Measurements from ENCODE around the gene CACNB2.

DNA sequence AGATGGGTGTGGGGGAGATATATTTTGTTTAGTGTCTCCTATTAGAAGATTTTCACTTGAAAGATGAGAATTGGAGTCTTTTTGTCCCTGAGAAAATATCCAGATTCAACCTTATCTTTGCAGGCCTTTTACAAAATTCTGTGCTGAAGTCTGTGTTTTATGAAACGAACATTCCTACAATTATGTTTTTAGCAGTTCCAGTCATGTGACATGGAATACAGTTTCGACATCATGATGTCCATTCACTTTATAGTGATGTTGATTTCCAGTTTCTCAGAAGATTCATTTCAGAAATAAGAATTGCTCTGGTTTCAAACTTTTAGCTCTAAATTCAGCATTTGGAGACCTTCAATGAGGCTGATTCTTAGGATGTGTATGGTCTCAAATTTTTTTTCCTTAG, 54.4 kb downstream of the CACNB2 start:
- TF ChIP-seq EZH2phosphoT487 (IDR thresholded peaks at IDR 0.05; ENCODE audit: borderline replicate concordance, low read length): no peak
- TF ChIP-seq, protein P1, sequence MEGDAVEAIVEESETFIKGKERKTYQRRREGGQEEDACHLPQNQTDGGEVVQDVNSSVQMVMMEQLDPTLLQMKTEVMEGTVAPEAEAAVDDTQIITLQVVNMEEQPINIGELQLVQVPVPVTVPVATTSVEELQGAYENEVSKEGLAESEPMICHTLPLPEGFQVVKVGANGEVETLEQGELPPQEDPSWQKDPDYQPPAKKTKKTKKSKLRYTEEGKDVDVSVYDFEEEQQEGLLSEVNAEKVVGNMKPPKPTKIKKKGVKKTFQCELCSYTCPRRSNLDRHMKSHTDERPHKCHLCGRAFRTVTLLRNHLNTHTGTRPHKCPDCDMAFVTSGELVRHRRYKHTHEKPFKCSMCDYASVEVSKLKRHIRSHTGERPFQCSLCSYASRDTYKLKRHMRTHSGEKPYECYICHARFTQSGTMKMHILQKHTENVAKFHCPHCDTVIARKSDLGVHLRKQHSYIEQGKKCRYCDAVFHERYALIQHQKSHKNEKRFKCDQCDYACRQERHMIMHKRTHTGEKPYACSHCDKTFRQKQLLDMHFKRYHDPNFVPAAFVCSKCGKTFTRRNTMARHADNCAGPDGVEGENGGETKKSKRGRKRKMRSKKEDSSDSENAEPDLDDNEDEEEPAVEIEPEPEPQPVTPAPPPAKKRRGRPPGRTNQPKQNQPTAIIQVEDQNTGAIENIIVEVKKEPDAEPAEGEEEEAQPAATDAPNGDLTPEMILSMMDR (IDR thresholded peaks at IDR 0.05; ENCODE audit: low read depth, low read length, poor library complexity, severe bottlenecking): no peak

Data from DOHH2 (cell line).